Stomach (tissue), 9 donors: ENCODE results near the gene GCGR. TPM values are rescaled to one million over a fixed set of nuclear protein-coding genes. Genes with fewer than 3 reads are reported as not detected.

Experiments used
- DNase-seq, 2 donors: peaks; one replicate each; pipeline versions ENCODE4 v3.0.0 to v3.0.0-alpha.2; 2013 to 2019
- H3K27ac ChIP-seq, 5 donors: fragments of 200-600 bp in 4 of 5; sonication (generic) in 4 of 5; one replicate each; pipeline ENCODE4 v1.5.1; 2013 to 2019; ENCODE audit warnings: mild to moderate bottlenecking in 1 of 5, moderate library complexity in 1 of 5
- H3K27me3 ChIP-seq, 3 donors: fragments of 200-600 bp; sonication (generic); one replicate each; pipeline ENCODE4 v1.5.1; 2017 to 2019; ENCODE audit warnings: mixed run types in 1 of 3
- H3K36me3 ChIP-seq, 4 donors: fragments of 200-600 bp; sonication (generic); 1 replicate in 3 of 4; 2 replicates in 1 of 4; pipeline ENCODE4 v1.5.1; 2016 to 2019
- H3K4me1 ChIP-seq, 4 donors: fragments of 200-600 bp; sonication (generic); one replicate each; pipeline ENCODE4 v1.5.1; 2016 to 2019
- H3K4me3 ChIP-seq, 4 donors: fragments of 200-600 bp; sonication (generic) in 3 of 4; one replicate each; pipeline ENCODE4 v1.5.1; 2016 to 2019; ENCODE audit warnings: mild to moderate bottlenecking in 1 of 4
- H3K9me3 ChIP-seq, 4 donors: fragments of 200-600 bp; sonication (generic); one replicate each; pipeline ENCODE4 v1.5.1; 2016 to 2019
- EP300 ChIP-seq: sonication (generic); formaldehyde crosslinking; IDR thresholded peaks from one replicate; pipeline ENCODE4 v1.6.1; 2017; ENCODE audit warnings: antibody characterized with exemption
- POLR2A ChIP-seq, 4 donors: fragments of 450-650 bp; IDR thresholded peaks; one replicate each; pipeline ENCODE4 v1.6.1; 2016; ENCODE audit warnings: antibody characterized with exemption in 4 of 4, control low read depth in 2 of 4, mild to moderate bottlenecking in 1 of 4, moderate library complexity in 1 of 4
- POLR2AphosphoS5 ChIP-seq, 3 donors: sonication (generic); formaldehyde crosslinking; IDR thresholded peaks; one replicate each; pipeline ENCODE4 v1.6.1; 2016; ENCODE audit warnings: antibody characterized with exemption in 3 of 3
- WGBS, 5 donors: extraction: QIAGEN DNeasy Blood & Tissue Kit in 3 of 5; methylation state at CpG; one replicate each; pipeline versions ENCODE4 v1.1.5 to v1.1.7; 2013 to 2018; 5-methylcytosine and 5-hydroxymethylcytosine counted together
- intact Hi-C: fragments of 100-400 bp; cut with DNase I; formaldehyde crosslinking; loops from one replicate; pipeline ENCODE4 v1.15.1; 2023; ENCODE audit warnings: low total_unique reads
- polyA plus RNA-seq, 3 donors: library from polyadenylated mRNA; stranded (reverse); fragments of 200-250 nt; gene quantifications; one replicate each; pipeline ENCODE4 v1.2.3, GENCODE V29; 2013
- total RNA-seq, 5 donors: library from RNA; depleted of rRNA; stranded (reverse); fragments of >200 nt; gene quantifications; one replicate each; pipeline versions ENCODE4 v1.1.0 to v1.2.3, GENCODE V29; 2014 to 2016
- TF ChIP-seq, protein P1 (sequence below), 7 experiments: fragments of 450-650 bp in 4 of 7; fragments of 200-600 bp in 3 of 7; sonication (generic) in 3 of 7; IDR thresholded peaks; one replicate each; pipeline ENCODE4 v1.5.1; 2016 to 2019; ENCODE audit warnings: antibody characterized with exemption in 7 of 7, control low read depth in 2 of 7, mild to moderate bottlenecking in 1 of 7
- donor health status: healthy with polysubstance abuse.
- donor health status: Bipolar disorder and iron deficiency.
- donor health status: healthy.

GCGR gene
- total and polyA plus RNA-seq, 8 donors: 0.38 to 0.55 TPM; not detected in 6

GRCh38 chr17:81823820-81824550 is 20.0 kb downstream of the GCGR start:
- no peak overlapping the region for H3K27ac ChIP-seq
- no peak for DNase-seq
- intact Hi-C loops: no loop called here
- peaks cover 0 to 10% (median 0%) of the 10 kb centered on the region in 3 donors for H3K27me3 ChIP-seq
- H3K36me3 ChIP-seq: peaks cover 0 to 28% (median 26%) of the 10 kb centered on the region in 4 donors
- 90 to 93% (median 91%) methylated on average over 29 to 33 of the region's 33 CpGs for WGBS, 5 donors
- TF ChIP-seq, protein P1, sequence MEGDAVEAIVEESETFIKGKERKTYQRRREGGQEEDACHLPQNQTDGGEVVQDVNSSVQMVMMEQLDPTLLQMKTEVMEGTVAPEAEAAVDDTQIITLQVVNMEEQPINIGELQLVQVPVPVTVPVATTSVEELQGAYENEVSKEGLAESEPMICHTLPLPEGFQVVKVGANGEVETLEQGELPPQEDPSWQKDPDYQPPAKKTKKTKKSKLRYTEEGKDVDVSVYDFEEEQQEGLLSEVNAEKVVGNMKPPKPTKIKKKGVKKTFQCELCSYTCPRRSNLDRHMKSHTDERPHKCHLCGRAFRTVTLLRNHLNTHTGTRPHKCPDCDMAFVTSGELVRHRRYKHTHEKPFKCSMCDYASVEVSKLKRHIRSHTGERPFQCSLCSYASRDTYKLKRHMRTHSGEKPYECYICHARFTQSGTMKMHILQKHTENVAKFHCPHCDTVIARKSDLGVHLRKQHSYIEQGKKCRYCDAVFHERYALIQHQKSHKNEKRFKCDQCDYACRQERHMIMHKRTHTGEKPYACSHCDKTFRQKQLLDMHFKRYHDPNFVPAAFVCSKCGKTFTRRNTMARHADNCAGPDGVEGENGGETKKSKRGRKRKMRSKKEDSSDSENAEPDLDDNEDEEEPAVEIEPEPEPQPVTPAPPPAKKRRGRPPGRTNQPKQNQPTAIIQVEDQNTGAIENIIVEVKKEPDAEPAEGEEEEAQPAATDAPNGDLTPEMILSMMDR (IDR thresholded peaks at IDR 0.05): no peak
- TF ChIP-seq POLR2A (IDR thresholded peaks at IDR 0.05) (no peak), POLR2AphosphoS5 (IDR thresholded peaks at IDR 0.05) (no peak), EP300 (no peak)
- no peaks in the 10 kb centered on the region for H3K9me3 ChIP-seq
- peaks cover 16 to 44% (median 26%) of the 10 kb centered on the region in 4 donors for H3K4me1 ChIP-seq
- H3K4me3 ChIP-seq: no peak overlapping the region

DNA sequence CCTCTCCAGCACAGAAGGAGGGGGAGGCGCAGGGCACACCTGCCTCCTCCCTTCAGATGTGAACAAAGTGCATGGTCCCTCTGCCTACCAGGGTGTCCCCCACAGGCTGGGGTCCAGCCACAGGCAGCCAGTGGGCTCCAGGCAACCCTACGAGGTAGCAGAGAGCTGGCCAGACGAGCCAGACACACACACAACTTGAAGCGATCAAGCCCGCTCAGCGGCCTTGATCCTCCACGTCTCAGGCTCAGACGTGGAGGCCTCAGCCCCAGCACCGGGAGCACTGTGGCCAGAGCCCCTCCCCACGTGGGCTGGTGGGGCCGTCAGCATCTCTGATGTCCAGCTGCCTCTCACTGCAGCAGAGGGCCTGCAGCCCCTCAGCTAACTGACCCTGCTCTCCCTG is 20.6 kb downstream of the GCGR start:
- DNase-seq: no peak
- no peak for TF ChIP-seq POLR2AphosphoS5 (IDR thresholded peaks at IDR 0.05)
- TF ChIP-seq POLR2A (IDR thresholded peaks at IDR 0.05): no peak
- Histone ChIP-seq H3K27ac (no peak overlapping the region), H3K27me3 (peaks cover 0 to 5% (median 0%) of the 10 kb centered on the region in 3 donors), H3K9me3 (no peaks in the 10 kb centered on the region), H3K4me3 (no peak overlapping the region), H3K36me3 (peaks cover 0 to 28% (median 26%) of the 10 kb centered on the region in 4 donors), H3K4me1 (peaks cover 16 to 50% (median 27%) of the 10 kb centered on the region in 4 donors)
- intact Hi-C loops: no loop called here
- 82 to 95% (median 87%) methylated on average over 6 to 11 of the region's 11 CpGs for WGBS, 5 donors

DNA sequence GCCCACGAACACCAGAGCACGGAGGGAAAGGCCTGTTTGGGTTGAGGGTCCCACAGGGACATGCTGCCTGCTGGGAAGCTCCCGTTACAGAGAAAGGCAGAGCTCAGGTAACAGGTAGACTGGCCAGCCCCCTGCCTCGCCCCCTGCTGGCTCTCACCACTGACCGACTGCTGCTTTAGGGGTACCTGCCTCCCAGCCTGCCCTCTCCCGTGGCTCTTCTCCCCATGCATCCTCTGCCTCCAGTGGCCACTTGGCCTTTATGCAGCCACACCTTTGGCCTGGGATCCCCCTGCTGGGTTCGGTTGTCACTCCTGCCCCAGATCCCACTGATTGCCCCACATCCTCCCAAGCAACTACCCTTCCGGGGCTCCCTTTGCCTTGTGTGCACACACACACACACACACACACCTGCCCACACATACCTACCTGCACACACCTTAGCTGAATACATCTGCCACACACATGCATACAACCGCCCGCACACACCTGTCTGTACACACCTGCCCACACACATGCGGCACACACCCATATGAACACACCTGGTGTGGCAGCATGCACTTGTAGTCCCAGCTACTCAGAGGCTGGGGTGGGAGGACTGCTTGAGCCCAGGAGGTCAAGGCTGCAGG is 22.0 kb downstream of the GCGR start:
- no peak overlapping the region for H3K4me3 ChIP-seq
- no peaks in the 10 kb centered on the region for H3K27me3 ChIP-seq
- no peaks in the 10 kb centered on the region for H3K9me3 ChIP-seq
- no peak overlapping the region for H3K27ac ChIP-seq
- no peak for TF ChIP-seq POLR2A (IDR thresholded peaks at IDR 0.05)
- TF ChIP-seq, protein P1 (IDR thresholded peaks at IDR 0.05): no peak
- TF ChIP-seq EP300: no peak
- TF ChIP-seq POLR2AphosphoS5 (IDR thresholded peaks at IDR 0.05): no peak
- peaks cover 0 to 28% (median 26%) of the 10 kb centered on the region in 4 donors for H3K36me3 ChIP-seq
- H3K4me1 ChIP-seq: peaks cover 16 to 61% (median 32%) of the 10 kb centered on the region in 4 donors
- DNase-seq: peak in 1 of 2 donors; percentile 68
- 67 to 74% (median 73%) methylated on average over 10 to 11 of the region's 11 CpGs for WGBS, 5 donors
- intact Hi-C loops: no loop called here

- no peak overlapping the region for H3K4me3 ChIP-seq
- H3K4me1 ChIP-seq: peaks cover 13 to 56% (median 32%) of the 10 kb centered on the region in 4 donors
- H3K9me3 ChIP-seq: no peaks in the 10 kb centered on the region
- TF ChIP-seq, protein P1 (IDR thresholded peaks at IDR 0.05): no peak
- TF ChIP-seq EP300: no peak
- no peak for TF ChIP-seq POLR2AphosphoS5 (IDR thresholded peaks at IDR 0.05)
- TF ChIP-seq POLR2A (IDR thresholded peaks at IDR 0.05): no peak
- DNase-seq: no peak
- whole genome bisulfite sequencing, 5 donors: 76 to 80% (median 79%) methylated on average over 7 of the region's 7 CpGs
- H3K27ac ChIP-seq: no peak overlapping the region
- peaks cover 0 to 14% (median 12%) of the 10 kb centered on the region in 4 donors for H3K36me3 ChIP-seq
- H3K27me3 ChIP-seq: no peaks in the 10 kb centered on the region
- intact Hi-C loops: no loop called here
Measured at GRCh38 chr17:81828656-81829055, 24.7 kb downstream of the GCGR start.
